GM21447 (cell line): ENCODE measurements around the gene PRELID1.

Experiments
- ATAC-seq: cut with Tn5 transposase; IDR thresholded peaks from one replicate; pipeline ENCODE4 v1.9.1; 2021; ENCODE audit not compliant: unreplicated experiment

The PRELID1 gene

DNA sequence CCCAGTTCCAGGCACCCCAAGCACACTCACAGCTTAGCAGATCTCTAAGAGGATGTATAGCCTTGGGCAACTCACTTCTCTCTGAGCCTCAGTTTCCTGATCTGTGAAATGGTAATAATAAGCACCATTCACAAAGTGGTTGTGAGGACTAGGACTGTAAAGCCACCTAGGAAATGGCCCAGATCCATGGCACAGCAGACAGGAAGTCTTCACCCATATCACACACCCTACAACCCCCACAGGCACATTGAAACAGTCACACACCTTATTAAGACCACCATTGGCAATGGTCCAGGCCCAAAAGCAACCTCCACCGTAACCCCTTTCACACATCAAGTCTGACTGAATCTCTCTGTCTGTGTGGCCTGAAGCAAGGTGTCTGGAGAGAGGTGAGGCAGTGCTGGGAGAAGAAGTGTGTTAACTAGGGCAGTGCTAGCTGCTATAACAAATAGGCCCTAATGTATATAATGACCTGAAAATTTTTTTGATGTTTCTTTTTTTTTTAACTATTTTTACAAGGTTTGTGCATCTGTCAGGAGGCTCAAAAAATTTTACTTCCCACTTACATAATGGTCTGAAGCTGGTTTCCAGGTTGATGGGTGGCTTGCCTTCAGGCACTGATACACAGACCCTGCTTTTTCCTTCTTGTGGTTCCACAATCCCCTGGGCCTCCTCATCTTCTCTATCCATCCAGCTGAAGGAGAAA is 51.7 kb downstream of the PRELID1 start:
- ATAC-seq, result no peak

DNA sequence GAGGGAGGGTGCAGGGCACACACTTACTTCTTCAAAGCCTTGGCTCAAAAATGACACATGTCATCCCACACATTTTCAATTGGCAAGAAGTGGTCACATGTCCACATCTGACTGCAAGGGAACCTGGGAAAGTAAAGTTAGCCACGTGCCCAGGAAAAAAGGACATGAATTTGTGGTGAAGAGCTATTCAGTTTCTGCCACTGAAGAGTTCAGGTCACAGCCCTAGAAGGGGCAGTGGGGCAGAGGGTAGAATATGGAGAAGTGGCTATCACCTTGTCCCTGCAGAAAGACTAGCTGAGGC is 52.2 kb downstream of the PRELID1 start:
- no peak for ATAC-seq
